HG03139 (cell line): Measurements from ENCODE around the gene BAG2.

Source experiments
- ATAC-seq: cut with Tn5 transposase; IDR thresholded peaks from one replicate; pipeline ENCODE4 v1.9.1; 2021; ENCODE audit not compliant: unreplicated experiment

Gene BAG2

DNA sequence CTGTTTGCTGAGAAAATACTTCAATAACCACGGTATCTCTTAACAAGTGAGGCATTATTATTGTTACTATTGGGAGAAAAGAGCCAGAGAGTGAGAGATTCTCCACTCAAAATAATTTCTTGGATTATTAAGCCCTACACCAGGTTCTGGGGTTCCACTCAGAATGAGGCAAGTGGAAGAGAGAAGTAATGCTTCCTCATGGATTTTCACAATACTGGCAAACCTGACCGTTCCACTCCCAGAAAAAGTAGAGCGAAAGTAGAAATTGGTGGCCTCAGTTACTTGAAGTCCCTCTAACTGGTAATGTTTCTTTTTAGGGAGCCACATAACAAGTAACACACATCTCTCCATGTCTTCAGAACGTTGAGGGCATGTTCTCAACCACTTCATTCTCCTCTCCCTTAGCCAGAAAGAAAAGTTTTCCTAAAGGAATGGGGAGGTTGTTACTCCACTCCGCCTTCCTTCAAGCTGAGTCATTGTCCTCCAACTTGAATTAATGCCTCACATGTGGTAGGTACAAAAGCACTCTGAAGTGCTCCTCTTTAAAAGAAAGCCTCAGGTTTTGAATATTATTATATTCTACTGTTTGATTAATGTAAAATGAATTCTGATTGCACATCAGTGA, 1.9 kb downstream of the BAG2 start:
- ATAC-seq = no peak

DNA sequence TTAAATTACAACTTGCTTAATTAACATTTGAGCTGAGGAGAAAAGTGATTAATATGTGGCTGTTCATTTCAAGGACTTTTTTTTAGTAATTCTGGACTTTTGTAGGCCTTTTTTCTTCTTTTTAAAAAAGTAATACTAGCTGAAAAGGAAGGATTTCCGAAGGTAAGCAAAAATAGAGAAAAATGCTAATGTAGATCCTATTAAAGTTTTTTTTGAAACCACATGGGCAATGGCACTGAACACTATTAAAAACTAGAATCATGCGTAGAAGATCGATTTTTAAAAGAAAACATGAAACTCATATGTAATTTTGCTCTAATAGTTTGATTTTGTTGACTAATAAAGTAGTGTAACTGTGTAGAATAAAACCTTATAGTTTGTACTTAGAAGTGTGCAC, 2.4 kb downstream of the BAG2 start:
- no peak for ATAC-seq

- no peak for ATAC-seq
Observed at GRCh38 chr6:57177545-57178265, 5.6 kb downstream of the BAG2 start.

DNA sequence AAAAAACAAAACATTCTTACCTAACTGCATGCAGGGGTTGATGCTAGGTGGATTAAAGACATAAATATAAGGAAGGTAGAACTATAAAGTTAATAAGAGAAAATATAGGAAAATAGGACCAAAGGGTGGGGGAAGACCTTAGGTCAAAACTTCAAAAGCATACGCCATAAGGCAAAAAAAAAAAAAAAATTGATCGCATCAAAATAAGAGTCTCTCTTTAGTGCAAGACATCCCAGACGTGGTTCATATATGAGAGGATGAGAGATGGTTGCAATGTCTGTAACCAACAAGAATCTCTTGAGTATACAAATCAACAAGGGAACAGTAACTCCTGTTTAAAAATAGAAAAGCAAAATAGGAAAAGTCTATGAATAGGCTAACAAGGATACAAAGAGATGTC, 8.5 kb downstream of the BAG2 start:
- no peak for ATAC-seq

DNA sequence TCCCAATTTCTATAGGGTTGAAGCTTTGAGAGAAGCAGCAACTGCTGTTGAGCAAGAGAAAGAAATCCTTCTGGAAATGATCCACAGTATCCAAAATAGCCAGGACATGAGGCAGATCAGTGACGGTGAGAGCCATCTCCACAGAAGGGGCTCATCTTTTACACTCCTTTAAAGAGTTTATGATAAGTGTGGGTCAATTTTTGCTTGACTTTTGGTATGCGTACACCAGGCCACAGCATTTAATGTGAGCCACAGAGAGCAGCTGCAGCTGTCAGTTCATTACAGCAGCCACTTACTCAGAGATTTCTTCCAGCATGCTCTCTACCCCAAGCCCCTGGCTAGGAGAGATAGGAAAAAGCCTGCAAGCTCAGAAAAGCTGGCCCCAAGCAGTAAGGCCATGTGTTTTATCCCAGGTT, 9.9 kb downstream of the BAG2 start:
- no peak for ATAC-seq

DNA sequence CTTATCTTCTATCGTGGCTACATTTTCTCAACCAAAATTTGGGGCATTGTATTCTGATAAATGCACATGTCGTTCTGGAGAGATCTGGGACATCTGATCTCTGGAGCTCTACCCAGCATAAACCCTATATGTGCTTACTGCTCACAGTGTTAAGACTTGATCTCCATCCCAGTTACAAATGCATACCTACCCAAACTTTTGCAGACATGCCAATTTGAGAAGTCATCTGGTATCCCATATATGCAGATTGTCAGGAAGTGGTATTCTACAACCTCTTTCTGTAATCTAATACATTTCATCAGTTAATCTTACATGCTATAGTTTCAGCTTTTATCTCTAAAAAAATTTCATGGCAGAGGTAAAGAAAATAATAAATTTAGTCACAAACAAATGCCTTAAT, 11.2 kb downstream of the BAG2 start:
- ATAC-seq = no peak

DNA sequence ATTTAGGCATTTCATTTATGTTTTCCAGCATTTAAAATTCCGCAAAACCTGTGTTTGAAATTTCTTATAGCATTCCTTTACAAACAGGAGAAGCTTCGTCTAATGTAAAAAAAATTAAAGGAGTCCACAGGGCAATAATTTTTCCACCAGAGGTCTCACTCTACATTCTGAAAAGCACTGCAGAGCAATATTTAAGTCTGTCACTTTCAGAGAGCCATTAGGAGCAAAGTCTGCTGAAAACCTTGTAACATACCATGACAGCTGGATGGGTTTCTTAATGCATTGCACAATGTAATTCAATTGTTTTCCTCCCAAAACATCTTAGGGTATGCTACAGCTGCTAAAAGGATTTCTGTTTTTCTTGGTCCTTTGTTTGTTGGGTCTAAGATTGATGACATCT, 18.0 kb downstream of the BAG2 start:
- ATAC-seq = no peak

GRCh38 chr6:57193177-57193576, 21.1 kb downstream of the BAG2 start:
- ATAC-seq = no peak

DNA sequence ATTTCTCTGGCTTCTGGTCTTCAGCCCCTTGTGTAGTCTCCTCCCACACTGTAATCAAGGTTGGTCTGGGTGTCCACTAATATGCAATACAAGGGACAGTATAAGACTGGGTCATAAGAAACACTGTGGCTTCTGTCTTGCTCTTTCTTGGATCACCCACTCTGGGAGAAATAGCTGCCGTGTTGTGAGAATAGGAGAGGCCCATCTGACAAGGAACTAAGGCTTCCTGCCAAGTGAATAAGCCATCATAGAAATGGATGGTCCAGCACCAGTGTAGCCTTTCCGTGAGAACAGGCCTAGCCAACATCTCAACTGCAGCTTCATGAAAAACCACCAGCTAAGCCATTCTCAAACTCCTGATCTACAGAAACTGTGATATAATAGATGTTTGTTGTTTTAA, 23.3 kb downstream of the BAG2 start:
- no peak for ATAC-seq

DNA sequence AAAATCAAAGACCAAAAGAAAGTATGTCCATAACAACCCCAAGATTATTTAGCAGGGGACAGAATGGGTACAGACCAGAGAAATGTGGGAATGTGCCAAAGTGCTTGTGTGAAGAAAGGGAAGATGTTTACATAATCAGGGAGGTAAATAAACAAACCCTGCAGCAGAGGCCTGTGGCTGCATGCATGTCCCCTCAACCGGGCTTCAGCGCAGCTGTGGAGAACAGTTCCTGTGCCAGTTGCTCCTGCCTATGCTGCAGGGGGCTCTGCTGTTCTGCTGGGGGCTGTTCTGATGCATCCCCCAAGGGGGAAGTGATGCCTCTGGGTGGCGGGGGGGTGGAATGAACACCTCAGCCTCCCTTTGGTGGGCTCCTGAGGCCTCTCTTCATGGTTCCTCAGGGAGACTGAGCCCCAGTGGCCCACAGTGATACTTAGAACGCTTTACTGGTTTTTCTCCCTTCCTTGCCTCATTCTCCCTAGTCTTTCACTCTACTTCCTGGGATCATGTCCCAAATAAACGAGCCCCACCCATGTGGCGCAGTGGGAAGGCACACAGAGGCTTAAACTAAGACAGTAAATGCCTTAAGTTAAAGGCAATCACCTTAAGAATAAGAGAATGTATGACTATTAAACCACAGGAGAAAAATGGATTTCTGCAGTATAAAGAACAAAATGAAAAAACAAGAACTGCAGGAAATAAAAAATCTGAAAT, 27.0 kb downstream of the BAG2 start:
- ATAC-seq = no peak

GRCh38 chr6:57201718-57202117, 29.6 kb downstream of the BAG2 start:
- ATAC-seq = no peak

GRCh38 chr6:57205550-57206328, 33.6 kb downstream of the BAG2 start:
- no peak for ATAC-seq

DNA sequence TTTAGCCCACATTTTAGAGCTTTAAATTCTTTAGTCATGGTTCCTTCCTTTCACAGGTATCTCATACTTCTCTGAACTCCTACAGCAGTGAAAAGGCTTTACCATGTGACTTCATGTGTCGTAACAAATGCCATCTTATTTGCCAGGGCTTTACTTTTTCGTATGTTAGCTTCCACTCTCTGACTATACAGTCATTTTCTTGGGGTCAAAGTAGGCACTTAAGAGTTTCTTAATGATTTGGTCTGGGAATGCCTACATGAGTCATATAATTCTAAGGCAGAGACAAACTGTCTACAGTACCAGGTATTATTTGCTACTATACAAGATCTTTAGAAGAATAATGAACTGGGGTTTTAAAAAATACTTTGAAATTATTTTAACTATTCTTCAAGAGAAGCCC, 35.0 kb downstream of the BAG2 start:
- ATAC-seq = no peak

DNA sequence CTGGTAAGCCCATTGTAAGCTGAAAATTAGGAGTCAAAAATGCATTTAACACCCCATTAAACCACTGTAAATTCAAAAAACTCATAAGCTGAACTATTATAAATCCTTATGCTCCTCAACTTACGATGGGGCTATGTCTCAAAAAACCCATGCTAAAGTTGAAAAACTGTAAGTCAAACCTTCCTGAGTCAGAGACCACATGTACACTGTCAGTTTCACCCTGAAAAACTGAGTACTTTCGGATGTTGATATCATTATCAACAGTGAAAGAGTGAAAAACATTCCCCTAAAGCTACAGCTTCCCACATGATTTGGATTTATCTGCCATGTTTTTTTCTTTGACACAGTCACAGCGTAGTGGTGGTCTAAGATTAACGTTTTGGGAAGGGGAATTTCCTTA, 35.7 kb downstream of the BAG2 start:
- ATAC-seq = no peak

DNA sequence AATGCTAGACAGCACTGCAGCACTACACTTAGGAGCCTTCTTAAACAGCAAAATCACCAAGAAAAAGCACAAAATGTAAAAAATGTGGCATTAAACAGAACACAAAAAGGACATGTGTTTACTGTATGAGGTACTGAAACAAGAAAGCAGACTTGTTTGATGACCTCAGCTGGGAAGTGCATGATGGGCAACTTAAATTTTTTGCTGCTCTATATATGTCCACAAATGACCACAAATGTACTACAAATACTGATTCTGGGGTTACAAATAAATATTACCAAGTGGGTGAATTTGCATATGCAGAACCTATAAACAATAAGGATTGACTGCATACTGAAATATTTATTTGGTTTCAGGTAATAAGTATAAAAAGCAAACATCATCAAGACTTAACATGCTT, 36.9 kb downstream of the BAG2 start:
- ATAC-seq = no peak

DNA sequence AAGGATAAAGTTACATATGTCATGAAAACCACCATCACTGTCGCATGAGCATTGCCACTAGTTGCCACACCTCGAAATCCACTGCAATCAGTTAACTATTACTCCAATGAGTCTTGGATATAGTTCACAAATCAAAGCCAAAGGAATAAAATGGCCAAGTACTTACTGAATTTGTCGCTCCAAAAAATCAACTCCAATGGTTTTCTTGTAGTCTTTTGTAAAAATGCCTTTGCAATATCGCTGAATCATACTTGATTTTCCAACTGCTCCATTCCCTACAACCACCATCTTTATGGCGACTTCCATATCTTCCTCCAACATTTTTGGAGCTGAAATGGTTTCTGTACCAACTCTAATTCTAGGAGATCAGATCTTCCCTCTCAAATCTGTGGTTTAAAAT, 37.9 kb downstream of the BAG2 start:
- no peak for ATAC-seq

GRCh38 chr6:57215260-57215659, 43.1 kb downstream of the BAG2 start:
- ATAC-seq = no peak

- ATAC-seq = no peak
Observed at GRCh38 chr6:57216235-57217101, 44.3 kb downstream of the BAG2 start.

DNA sequence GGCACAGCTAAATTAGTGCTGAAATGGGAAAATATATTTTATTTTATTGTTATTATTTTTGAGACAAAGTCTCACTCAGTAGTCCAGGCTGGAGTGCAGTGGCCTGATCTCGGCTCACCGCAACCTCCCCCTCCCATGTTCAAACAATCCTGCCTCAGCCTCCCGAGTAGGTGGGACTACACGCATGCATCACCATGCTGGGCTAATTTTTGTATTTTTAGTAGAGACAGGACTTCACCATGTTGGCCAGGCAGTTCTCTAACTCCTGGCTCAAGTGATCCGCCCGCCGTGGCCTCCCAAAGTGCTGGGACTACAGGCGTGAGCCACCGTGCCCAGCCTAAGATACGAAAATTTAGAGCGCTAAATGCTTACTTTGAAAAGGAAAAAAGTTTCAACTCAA, 45.1 kb downstream of the BAG2 start:
- no peak for ATAC-seq

- no peak for ATAC-seq
Observed at GRCh38 chr6:57220083-57220703, 48.1 kb downstream of the BAG2 start.
